Peyer's patch (tissue), 4 donors: ENCODE results near the gene YIPF3. TPM values are rescaled to one million over a fixed set of nuclear protein-coding genes. Genes with fewer than 3 reads are reported as not detected.
"Not testable (repeated sequence)": the region's sequence is repeated elsewhere in the genome, so short reads cannot be mapped to it uniquely, and the experiment has no call there.

Source experiments
- DNase-seq, 3 donors: peaks; one replicate each; pipeline ENCODE4 v3.0.0-alpha.2; 2017 to 2019
- H3K27ac ChIP-seq, 4 donors: fragments of 200-600 bp; sonication (generic); one replicate each; pipeline ENCODE4 v1.5.1; 2016 to 2019
- H3K27me3 ChIP-seq, 2 donors: fragments of 200-600 bp; sonication (generic); one replicate each; pipeline ENCODE4 v1.5.1; 2019
- H3K36me3 ChIP-seq, 3 donors: fragments of 200-600 bp; sonication (generic); one replicate each; pipeline ENCODE4 v1.5.1; 2016 to 2019
- H3K4me1 ChIP-seq, 4 donors: fragments of 200-600 bp; sonication (generic); one replicate each; pipeline ENCODE4 v1.5.1; 2016 to 2019
- H3K4me3 ChIP-seq, 4 donors: fragments of 200-600 bp; sonication (generic); 1 replicate in 3 of 4; 2 replicates in 1 of 4; pipeline ENCODE4 v1.5.1; 2016 to 2019; ENCODE audit warnings: mild to moderate bottlenecking in 1 of 4
- H3K9me3 ChIP-seq, 4 donors: fragments of 200-600 bp; sonication (generic); one replicate each; pipeline ENCODE4 v1.5.1; 2016 to 2019; ENCODE audit warnings: mild to moderate bottlenecking in 1 of 4
- POLR2A ChIP-seq, 2 donors: fragments of 450-650 bp; IDR thresholded peaks; one replicate each; pipeline ENCODE4 v1.5.1; 2017; ENCODE audit warnings: antibody characterized with exemption in 2 of 2, mild to moderate bottlenecking in 2 of 2, moderate library complexity in 2 of 2
- total RNA-seq, 4 donors: library from RNA; depleted of rRNA; stranded (reverse); fragments of >200 nt; gene quantifications; one replicate each; pipeline ENCODE4 v1.1.0, GENCODE V29; 2016
- TF ChIP-seq, protein P1 (sequence below), 6 experiments: fragments of 450-650 bp in 4 of 6; fragments of 200-600 bp in 2 of 6; sonication (generic) in 1 of 6; IDR thresholded peaks; one replicate each; pipeline ENCODE4 v1.5.1; 2017 to 2019; ENCODE audit warnings: antibody characterized with exemption in 6 of 6, mild to moderate bottlenecking in 3 of 6, moderate library complexity in 1 of 6

YIPF3 gene
- total RNA-seq: 100 to 1,000 TPM in 2 of 4 donors, 10 to 100 TPM in 2; 78.3 to 165 (median 108) TPM

DNA sequence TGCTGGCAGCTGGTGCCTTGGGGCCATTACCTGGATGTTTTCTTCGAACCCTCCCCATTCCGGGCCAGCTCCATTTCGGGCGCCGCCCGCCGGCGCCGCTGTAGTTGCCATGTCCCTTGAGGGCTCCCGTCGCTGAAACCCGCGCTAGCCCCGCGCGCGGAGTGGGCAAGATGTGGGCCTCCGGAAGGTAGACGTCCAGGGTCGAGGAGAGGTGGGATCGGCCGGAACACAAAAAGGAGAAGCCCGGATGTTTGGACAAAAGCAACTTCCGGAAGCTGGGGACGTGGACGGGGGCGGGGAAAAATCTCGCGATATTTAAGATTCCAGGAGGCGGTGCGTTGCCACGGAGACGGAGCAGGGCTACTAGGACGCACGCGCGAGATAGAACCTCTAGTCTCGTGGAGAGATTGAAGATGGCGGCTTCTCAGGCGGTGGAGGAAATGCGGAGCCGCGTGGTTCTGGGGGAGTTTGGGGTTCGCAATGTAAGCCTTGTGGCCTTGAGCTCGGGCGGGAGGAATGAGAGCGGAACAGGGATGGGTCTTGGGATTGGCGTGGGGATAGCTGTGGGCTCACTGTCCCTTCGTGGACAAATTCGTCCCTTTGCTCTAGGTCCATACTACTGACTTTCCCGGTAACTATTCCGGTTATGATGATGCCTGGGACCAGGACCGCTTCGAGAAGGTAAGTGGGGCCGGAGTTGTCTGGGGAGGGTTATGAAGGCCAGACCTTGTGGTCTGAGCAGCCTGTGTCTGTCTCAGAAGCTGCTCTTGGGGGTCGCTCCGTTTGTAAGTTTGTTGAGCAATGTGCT is at the start of gene YIPF3, which contains the start of gene POLR1C:
Gene YIPF3 (minus strand): TSS at position 230 of the 808 bp plus-strand sequence. CDS start 119 bp downstream, at position 111.
Gene POLR1C (plus strand): TSS at position 393 of the 808 bp plus-strand sequence. CDS start 21 bp downstream, at position 414.
- peak within 1 kb of the TSS; percentile 62 to 87 (median 78) for H3K4me3 ChIP-seq
- TF ChIP-seq POLR2A (IDR thresholded peaks at IDR 0.05): peak; percentile 36 to 52
- TF ChIP-seq, protein P1, sequence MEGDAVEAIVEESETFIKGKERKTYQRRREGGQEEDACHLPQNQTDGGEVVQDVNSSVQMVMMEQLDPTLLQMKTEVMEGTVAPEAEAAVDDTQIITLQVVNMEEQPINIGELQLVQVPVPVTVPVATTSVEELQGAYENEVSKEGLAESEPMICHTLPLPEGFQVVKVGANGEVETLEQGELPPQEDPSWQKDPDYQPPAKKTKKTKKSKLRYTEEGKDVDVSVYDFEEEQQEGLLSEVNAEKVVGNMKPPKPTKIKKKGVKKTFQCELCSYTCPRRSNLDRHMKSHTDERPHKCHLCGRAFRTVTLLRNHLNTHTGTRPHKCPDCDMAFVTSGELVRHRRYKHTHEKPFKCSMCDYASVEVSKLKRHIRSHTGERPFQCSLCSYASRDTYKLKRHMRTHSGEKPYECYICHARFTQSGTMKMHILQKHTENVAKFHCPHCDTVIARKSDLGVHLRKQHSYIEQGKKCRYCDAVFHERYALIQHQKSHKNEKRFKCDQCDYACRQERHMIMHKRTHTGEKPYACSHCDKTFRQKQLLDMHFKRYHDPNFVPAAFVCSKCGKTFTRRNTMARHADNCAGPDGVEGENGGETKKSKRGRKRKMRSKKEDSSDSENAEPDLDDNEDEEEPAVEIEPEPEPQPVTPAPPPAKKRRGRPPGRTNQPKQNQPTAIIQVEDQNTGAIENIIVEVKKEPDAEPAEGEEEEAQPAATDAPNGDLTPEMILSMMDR (IDR thresholded peaks at IDR 0.05): no peak
- H3K27me3 ChIP-seq: no peaks in the 10 kb centered on the region
- peaks cover 0 to 62% (median 0%) of the 10 kb centered on the region in 3 donors for H3K36me3 ChIP-seq
- peak within 1 kb of the TSS; percentile 72 to 88 (median 80) for H3K27ac ChIP-seq
- DNase-seq: peak; percentile 97 to 99 (median 97)
- peaks cover 4 to 30% (median 14%) of the 10 kb centered on the region in 4 donors for H3K4me1 ChIP-seq
- no peaks in the 10 kb centered on the region for H3K9me3 ChIP-seq

DNA sequence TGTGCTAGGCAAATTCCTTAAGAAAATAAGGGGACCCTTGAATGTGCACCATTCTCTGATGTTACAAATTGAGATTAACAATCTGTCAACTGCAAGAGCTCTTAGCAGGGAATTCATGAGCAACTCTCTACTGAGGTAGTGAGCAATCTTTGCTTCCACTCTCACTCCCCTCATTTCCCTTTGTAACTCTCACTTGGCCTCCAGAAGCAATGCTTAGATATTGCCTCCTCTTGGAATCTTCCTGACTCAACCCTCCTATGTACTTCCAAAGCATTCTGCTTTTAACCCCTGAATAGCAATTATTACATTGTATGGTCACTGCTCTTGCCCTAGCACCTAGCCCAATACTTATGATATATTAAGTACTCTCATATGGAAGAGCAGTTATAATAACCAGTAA is 42.6 kb upstream of the YIPF3 start:
- no peak for TF ChIP-seq POLR2A (IDR thresholded peaks at IDR 0.05)
- TF ChIP-seq, protein P1 (IDR thresholded peaks at IDR 0.05): no peak
- Histone ChIP-seq H3K9me3 (no peaks in the 10 kb centered on the region), H3K27ac (no peak overlapping the region), H3K27me3 (no peaks in the 10 kb centered on the region), H3K4me3 (no peak overlapping the region), H3K4me1 (no peaks in the 10 kb centered on the region), H3K36me3 (peaks cover 0 to 96% (median 0%) of the 10 kb centered on the region in 3 donors)
- DNase-seq: no peak

DNA sequence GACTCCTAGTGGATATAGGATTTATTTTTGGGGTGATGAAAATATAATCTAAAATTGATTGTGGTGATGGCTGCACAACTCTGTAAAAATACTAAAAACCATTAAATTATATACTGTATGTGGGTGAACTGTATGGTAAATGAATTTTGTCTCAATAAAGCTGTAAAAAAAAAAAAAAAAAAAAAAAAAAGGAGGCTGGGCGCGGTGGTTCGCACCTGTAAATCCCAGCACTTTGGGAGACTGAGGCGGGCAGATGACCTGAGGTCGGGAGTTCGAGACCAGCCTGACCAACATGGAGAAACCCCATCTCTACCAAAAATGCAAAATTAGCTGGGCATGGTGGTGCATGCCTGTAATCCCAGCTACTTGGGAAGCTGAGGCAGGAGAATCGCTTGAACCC is 40.9 kb upstream of the YIPF3 start:
- peaks cover 0 to 96% (median 0%) of the 10 kb centered on the region in 3 donors for H3K36me3 ChIP-seq
- DNase-seq, H3K27me3 ChIP-seq, H3K9me3 ChIP-seq, H3K4me3 ChIP-seq, H3K27ac ChIP-seq, H3K4me1 ChIP-seq: not testable (repeated sequence)

DNA sequence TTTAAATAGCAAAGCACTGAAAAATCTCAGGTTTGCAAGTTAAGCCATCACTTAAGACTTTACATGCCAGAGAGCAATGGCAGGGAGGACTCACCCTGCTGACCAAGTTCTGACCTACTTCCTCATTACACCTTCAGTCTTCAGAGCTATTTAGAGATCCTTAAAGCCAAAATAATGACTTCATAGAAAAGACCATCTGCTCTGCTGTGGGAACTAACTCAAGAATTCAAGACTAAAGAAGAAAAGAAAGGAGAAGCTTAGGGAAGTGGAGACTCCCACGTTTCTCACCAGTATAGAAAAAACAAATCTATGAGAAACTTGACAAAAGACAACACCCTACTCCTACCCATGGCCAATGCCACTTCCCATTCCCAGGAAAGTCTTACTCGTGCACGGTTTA is 30.5 kb upstream of the YIPF3 start:
- DNase-seq: no peak
- TF ChIP-seq POLR2A (IDR thresholded peaks at IDR 0.05): no peak
- TF ChIP-seq, protein P1 (IDR thresholded peaks at IDR 0.05): no peak
- Histone ChIP-seq H3K36me3 (peaks cover 0 to 89% (median 0%) of the 10 kb centered on the region in 3 donors), H3K4me1 (no peaks in the 10 kb centered on the region), H3K27ac (no peak overlapping the region), H3K9me3 (no peaks in the 10 kb centered on the region), H3K27me3 (no peaks in the 10 kb centered on the region), H3K4me3 (no peak overlapping the region)

DNA sequence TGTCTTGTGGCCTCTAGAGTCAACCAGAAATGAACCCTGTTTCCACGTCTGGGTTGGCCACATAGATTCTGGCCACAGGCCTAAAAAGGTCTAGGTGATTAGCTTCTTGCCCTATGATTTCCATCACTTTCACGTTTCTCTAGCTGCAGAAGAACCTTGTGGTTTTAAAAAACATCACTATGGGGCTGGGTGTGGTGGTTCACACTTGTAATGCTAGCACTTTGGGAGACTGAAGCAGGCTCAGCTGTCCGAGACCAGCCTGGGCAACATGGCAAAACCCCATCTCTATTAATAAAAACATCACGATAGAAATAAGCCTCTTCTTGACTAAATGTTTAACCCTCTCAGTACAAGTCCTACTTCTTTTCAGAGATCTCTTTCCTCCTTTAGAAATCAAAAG is 27.7 kb upstream of the YIPF3 start:
- H3K4me3 ChIP-seq: no peak overlapping the region
- TF ChIP-seq, protein P1 (IDR thresholded peaks at IDR 0.05): no peak
- no peak for TF ChIP-seq POLR2A (IDR thresholded peaks at IDR 0.05)
- H3K27me3 ChIP-seq: no peaks in the 10 kb centered on the region
- H3K4me1 ChIP-seq: no peaks in the 10 kb centered on the region
- DNase-seq: no peak
- peaks cover 0 to 71% (median 0%) of the 10 kb centered on the region in 3 donors for H3K36me3 ChIP-seq
- no peak overlapping the region for H3K27ac ChIP-seq
- H3K9me3 ChIP-seq: no peaks in the 10 kb centered on the region

- H3K36me3 ChIP-seq: peaks cover 0 to 49% (median 0%) of the 10 kb centered on the region in 3 donors
- no peak for TF ChIP-seq POLR2A (IDR thresholded peaks at IDR 0.05)
- TF ChIP-seq, protein P1 (IDR thresholded peaks at IDR 0.05): no peak
- H3K9me3 ChIP-seq: no peaks in the 10 kb centered on the region
- no peak overlapping the region for H3K27ac ChIP-seq
- no peak overlapping the region for H3K4me3 ChIP-seq
- DNase-seq: no peak
- no peaks in the 10 kb centered on the region for H3K27me3 ChIP-seq
- no peaks in the 10 kb centered on the region for H3K4me1 ChIP-seq
These were observed 25.2 kb upstream of the YIPF3 start for GRCh38 chr6:43541774-43542471.
